ENCODE results near the gene VPS41.

DNA sequence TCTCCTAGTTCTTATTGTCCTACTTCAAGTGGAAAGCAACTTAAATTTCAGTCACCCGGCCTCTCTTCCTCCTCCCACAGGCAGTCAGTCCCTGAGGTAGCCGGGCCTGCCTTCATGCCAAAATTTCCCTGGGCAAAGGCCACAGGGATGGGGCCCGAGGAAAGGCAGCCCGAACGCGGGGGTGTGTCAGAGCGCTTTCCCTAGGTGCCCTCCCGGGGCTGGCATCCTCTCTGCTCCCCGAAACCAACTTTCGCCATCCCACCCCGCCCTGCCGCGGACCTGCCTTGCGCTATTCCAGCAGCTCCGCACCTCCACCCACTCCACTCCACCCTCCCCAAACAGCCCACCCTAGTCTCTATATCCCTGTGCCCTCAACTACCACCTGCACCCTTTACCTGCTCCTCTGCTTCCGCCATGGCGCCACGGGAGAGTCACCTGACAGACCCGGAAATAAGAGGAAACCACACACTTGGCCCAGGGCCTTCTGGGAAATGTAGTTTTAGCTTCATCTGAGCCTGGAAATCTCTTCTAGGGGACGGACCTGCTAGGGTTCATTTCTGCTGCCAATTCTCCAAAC, at the start of gene VPS41:
- TF ChIP-seq SATB2 (CRISPR knock-in tag; IDR thresholded peaks at IDR 0.05) (no peak), MYC (CRISPR knock-in tag; IDR thresholded peaks at IDR 0.05; ENCODE audit: borderline replicate concordance) (0 out of 2 replicates have a peak, but pooled peaks have one; percentile 34), SMARCC2 (IDR thresholded peaks at IDR 0.05) (no peak), HDAC2 (CRISPR knock-in tag; IDR thresholded peaks at IDR 0.05) (no peak)
- TF ChIP-seq, protein P1, sequence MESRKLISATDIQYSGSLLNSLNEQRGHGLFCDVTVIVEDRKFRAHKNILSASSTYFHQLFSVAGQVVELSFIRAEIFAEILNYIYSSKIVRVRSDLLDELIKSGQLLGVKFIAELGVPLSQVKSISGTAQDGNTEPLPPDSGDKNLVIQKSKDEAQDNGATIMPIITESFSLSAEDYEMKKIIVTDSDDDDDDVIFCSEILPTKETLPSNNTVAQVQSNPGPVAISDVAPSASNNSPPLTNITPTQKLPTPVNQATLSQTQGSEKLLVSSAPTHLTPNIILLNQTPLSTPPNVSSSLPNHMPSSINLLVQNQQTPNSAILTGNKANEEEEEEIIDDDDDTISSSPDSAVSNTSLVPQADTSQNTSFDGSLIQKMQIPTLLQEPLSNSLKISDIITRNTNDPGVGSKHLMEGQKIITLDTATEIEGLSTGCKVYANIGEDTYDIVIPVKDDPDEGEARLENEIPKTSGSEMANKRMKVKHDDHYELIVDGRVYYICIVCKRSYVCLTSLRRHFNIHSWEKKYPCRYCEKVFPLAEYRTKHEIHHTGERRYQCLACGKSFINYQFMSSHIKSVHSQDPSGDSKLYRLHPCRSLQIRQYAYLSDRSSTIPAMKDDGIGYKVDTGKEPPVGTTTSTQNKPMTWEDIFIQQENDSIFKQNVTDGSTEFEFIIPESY (CRISPR knock-in tag; IDR thresholded peaks at IDR 0.05) = no peak
- TF ChIP-seq, protein P2, sequence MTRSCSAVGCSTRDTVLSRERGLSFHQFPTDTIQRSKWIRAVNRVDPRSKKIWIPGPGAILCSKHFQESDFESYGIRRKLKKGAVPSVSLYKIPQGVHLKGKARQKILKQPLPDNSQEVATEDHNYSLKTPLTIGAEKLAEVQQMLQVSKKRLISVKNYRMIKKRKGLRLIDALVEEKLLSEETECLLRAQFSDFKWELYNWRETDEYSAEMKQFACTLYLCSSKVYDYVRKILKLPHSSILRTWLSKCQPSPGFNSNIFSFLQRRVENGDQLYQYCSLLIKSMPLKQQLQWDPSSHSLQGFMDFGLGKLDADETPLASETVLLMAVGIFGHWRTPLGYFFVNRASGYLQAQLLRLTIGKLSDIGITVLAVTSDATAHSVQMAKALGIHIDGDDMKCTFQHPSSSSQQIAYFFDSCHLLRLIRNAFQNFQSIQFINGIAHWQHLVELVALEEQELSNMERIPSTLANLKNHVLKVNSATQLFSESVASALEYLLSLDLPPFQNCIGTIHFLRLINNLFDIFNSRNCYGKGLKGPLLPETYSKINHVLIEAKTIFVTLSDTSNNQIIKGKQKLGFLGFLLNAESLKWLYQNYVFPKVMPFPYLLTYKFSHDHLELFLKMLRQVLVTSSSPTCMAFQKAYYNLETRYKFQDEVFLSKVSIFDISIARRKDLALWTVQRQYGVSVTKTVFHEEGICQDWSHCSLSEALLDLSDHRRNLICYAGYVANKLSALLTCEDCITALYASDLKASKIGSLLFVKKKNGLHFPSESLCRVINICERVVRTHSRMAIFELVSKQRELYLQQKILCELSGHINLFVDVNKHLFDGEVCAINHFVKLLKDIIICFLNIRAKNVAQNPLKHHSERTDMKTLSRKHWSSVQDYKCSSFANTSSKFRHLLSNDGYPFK (CRISPR knock-in tag; IDR thresholded peaks at IDR 0.05; ENCODE audit: borderline replicate concordance) = peak; percentile 60; the same call in 1 of the 2 replicates
- TF ChIP-seq, protein P3, sequence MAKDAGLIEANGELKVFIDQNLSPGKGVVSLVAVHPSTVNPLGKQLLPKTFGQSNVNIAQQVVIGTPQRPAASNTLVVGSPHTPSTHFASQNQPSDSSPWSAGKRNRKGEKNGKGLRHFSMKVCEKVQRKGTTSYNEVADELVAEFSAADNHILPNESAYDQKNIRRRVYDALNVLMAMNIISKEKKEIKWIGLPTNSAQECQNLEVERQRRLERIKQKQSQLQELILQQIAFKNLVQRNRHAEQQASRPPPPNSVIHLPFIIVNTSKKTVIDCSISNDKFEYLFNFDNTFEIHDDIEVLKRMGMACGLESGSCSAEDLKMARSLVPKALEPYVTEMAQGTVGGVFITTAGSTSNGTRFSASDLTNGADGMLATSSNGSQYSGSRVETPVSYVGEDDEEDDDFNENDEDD (CRISPR knock-in tag; IDR thresholded peaks at IDR 0.05; ENCODE audit: borderline replicate concordance) = no peak; the same call in 1 of the 2 replicates

Data from HepG2 (cell line).